HepG2 (cell line): ENCODE measurements around the gene JAK1. TPM values are rescaled to one million over a fixed set of nuclear protein-coding genes. Genes with fewer than 3 reads are reported as not detected.

Experiments
- CCDC6 ChIP-seq: sonication (generic); formaldehyde crosslinking; IDR thresholded peaks from 2 replicates; pipeline ENCODE4 v1.8.1; 2022; ENCODE audit warnings: mild to moderate bottlenecking, missing genetic modification reagents, moderate library complexity
- EP300 ChIP-seq, 3 experiments: sonication (generic) in 1 of 3; formaldehyde crosslinking in 1 of 3; IDR thresholded peaks; 2 replicates each; pipeline versions ENCODE4 v1.5.1 to v1.6.1; 2011 to 2020; ENCODE audit warnings: low read depth in 2 of 3, low read length in 2 of 3, borderline replicate concordance in 1 of 3, improper control_type of control experiment in 1 of 3, mild to moderate bottlenecking in 1 of 3, missing genetic modification reagents in 1 of 3, moderate library complexity in 1 of 3
- FLYWCH1 ChIP-seq: sonication (generic); formaldehyde crosslinking; IDR thresholded peaks from 2 replicates; pipeline ENCODE4 v1.8.1; 2023; ENCODE audit warnings: mild to moderate bottlenecking, missing genetic modification reagents
- FOXK1 ChIP-seq: sonication (generic); formaldehyde crosslinking; IDR thresholded peaks from 2 replicates; pipeline ENCODE4 v1.4.0; 2020; ENCODE audit warnings: low read depth, missing genetic modification reagents, borderline replicate concordance
- FOXP4 ChIP-seq: sonication (generic); formaldehyde crosslinking; IDR thresholded peaks from 2 replicates; pipeline ENCODE4 v1.4.0; 2020; ENCODE audit warnings: missing genetic modification reagents
- HNF4G ChIP-seq, 2 experiments: sonication (generic) in 1 of 2; formaldehyde crosslinking in 1 of 2; IDR thresholded peaks; 2 replicates each; pipeline versions ENCODE4 v1.4.0 to v1.6.1; 2011 to 2020; ENCODE audit warnings: borderline replicate concordance in 2 of 2, low read depth in 2 of 2, mild to moderate bottlenecking in 2 of 2, low read length in 1 of 2, missing genetic modification reagents in 1 of 2, moderate library complexity in 1 of 2
- HOXA3 ChIP-seq: sonication (generic); formaldehyde crosslinking; IDR thresholded peaks from 2 replicates; pipeline ENCODE4 v1.5.0; 2020; ENCODE audit warnings: missing genetic modification reagents
- IRF2 ChIP-seq: IDR thresholded peaks from 2 replicates; pipeline ENCODE4 v1.6.1; 2018; ENCODE audit warnings: missing genetic modification reagents, missing compliant biosample characterization
- NCOA2 ChIP-seq: sonication (generic); formaldehyde crosslinking; IDR thresholded peaks from 2 replicates; pipeline ENCODE4 v1.8.0; 2022; ENCODE audit warnings: inconsistent platforms
- PHF21A ChIP-seq: sonication (generic); formaldehyde crosslinking; IDR thresholded peaks from 2 replicates; pipeline ENCODE4 v1.5.0; 2020; ENCODE audit warnings: mild to moderate bottlenecking, missing genetic modification reagents
- POLR2A ChIP-seq, 2 experiments: IDR thresholded peaks; 2 replicates each; pipeline ENCODE4 v1.6.1; 2011; ENCODE audit warnings: low read depth in 2 of 2, low read length in 2 of 2, mild to moderate bottlenecking in 1 of 2, moderate library complexity in 1 of 2; ENCODE audit not compliant: insufficient read depth in 1 of 2
- SNAPC2 ChIP-seq: sonication (generic); formaldehyde crosslinking; IDR thresholded peaks from 2 replicates; pipeline ENCODE4 v1.8.1; 2022; ENCODE audit warnings: mild to moderate bottlenecking, missing genetic modification reagents
- ZNF136 ChIP-seq: sonication (generic); formaldehyde crosslinking; IDR thresholded peaks from 2 replicates; pipeline ENCODE4 v1.8.1; 2022; ENCODE audit warnings: low read depth, mild to moderate bottlenecking, moderate library complexity, missing genetic modification reagents
- ZNF503 ChIP-seq: sonication (generic); formaldehyde crosslinking; IDR thresholded peaks from 2 replicates; pipeline ENCODE4 v1.4.0; 2020; ENCODE audit warnings: missing genetic modification reagents
- ZNF574 ChIP-seq: sonication (generic); formaldehyde crosslinking; IDR thresholded peaks from 2 replicates; pipeline ENCODE4 v1.4.0; 2020; ENCODE audit warnings: missing genetic modification reagents
- ZNF670 ChIP-seq: sonication (generic); formaldehyde crosslinking; IDR thresholded peaks from 2 replicates; pipeline ENCODE4 v1.8.0; 2022; ENCODE audit warnings: mild to moderate bottlenecking, missing genetic modification reagents, borderline replicate concordance
- ZNF737 ChIP-seq: sonication (generic); formaldehyde crosslinking; IDR thresholded peaks from 2 replicates; pipeline ENCODE4 v1.5.0; 2020; ENCODE audit warnings: missing genetic modification reagents, mild to moderate bottlenecking, borderline replicate concordance
- ZNF788 ChIP-seq: sonication (generic); formaldehyde crosslinking; IDR thresholded peaks from 2 replicates; pipeline ENCODE4 v1.5.0; 2020; ENCODE audit warnings: mild to moderate bottlenecking, missing genetic modification reagents, borderline replicate concordance
- polyA plus RNA-seq, 8 experiments: library from polyadenylated mRNA; depleted of rRNA in 3 of 8; stranded (reverse) in 7 of 8; unstranded in 1 of 8; fragments of >200 nt; fragmentation: Illumina TruSeq in 4 of 8; extraction: Trizol in 4 of 8; gene quantifications; 2 replicates each; pipeline versions ENCODE4 v1.2.1 to v1.2.3, GENCODE V29; 2011 to 2016; ENCODE audit warnings: low read depth in 4 of 8, missing spikeins in 1 of 8, mixed read lengths in 1 of 8; ENCODE audit not compliant: insufficient read depth in 1 of 8
- total RNA-seq, 5 experiments: library from RNA; depleted of rRNA; stranded (reverse); fragments of >200 nt; fragmentation: Illumina TruSeq; extraction: Trizol; gene quantifications; 2 replicates each; pipeline ENCODE4 v1.2.3, GENCODE V29; 2016; ENCODE audit warnings: low read depth in 1 of 5

The JAK1 gene
- total and polyA plus RNA-seq, 2 of the 13 experiments (the other 11 are each of a cell fraction or from before 2014, with no cell fraction given) = 23.9 to 42.4 TPM

GRCh38 chr1:64915381-64916274 lies 50.7 kb downstream of the JAK1 start (continued):
- peak; percentile 92 for TF ChIP-seq FOXP4 (CRISPR knock-in tag)
- TF ChIP-seq FOXK1 (CRISPR knock-in tag) = peak; percentile 88; the same call in 1 of the 2 replicates
- peak; percentile 63 to 83 for TF ChIP-seq POLR2A (IDR thresholded peaks at IDR 0.05; ENCODE audit: insufficient read depth in 1 of 2, low read depth in 2 of 2, low read length in 2 of 2)
- TF ChIP-seq CCDC6 = 0 out of 2 replicates have a peak, but pooled peaks have one; percentile 23
- TF ChIP-seq ZNF503 (CRISPR knock-in tag) = peak; percentile 67; the same call in 1 of the 2 replicates
- TF ChIP-seq ZNF670 (CRISPR knock-in tag) = peak; percentile 58; the same call in 1 of the 2 replicates
- peak; percentile 61; the same call in 1 of the 2 replicates for TF ChIP-seq HOXA3 (CRISPR knock-in tag)
- TF ChIP-seq NCOA2 (CRISPR knock-in tag) = peak; percentile 79
- TF ChIP-seq FLYWCH1 (CRISPR knock-in tag) = no peak
- TF ChIP-seq PHF21A (CRISPR knock-in tag) = peak; percentile 58; the same call in 1 of the 2 replicates
- peak in 1 of 2 experiments; percentile 92; a peak in 3 of 4 replicates for TF ChIP-seq EP300 (IDR thresholded peaks at IDR 0.05; ENCODE audit: low read depth in 2 of 2, low read length in 2 of 2)
- peak; percentile 76; the same call in 1 of the 2 replicates for TF ChIP-seq EP300 (CRISPR knock-in tag; IDR thresholded peaks at IDR 0.05; ENCODE audit: borderline replicate concordance)
- TF ChIP-seq IRF2 = peak; percentile 57; the same call in 1 of the 2 replicates
- no peak for TF ChIP-seq SNAPC2 (CRISPR knock-in tag)
- no peak for TF ChIP-seq ZNF737 (CRISPR knock-in tag)
- peak; percentile 59 for TF ChIP-seq ZNF574 (CRISPR knock-in tag)
- no peak for TF ChIP-seq ZNF136
- peak; percentile 37; the same call in 1 of the 2 replicates for TF ChIP-seq ZNF788
- peak; percentile 70; the same call in 1 of the 2 replicates for TF ChIP-seq HNF4G (IDR thresholded peaks at IDR 0.05; ENCODE audit: borderline replicate concordance, low read depth, low read length)
- TF ChIP-seq HNF4G (CRISPR knock-in tag; IDR thresholded peaks at IDR 0.05; ENCODE audit: borderline replicate concordance, low read depth) = no peak; the same call in 1 of the 2 replicates
